BLaER1 treated with 17β-estradiol and CSF1 and Interleukin-3, amounts not matched to agents 10 nM and 100 nM (cell line): Measurements from ENCODE around the gene FADD.
A peak's percentile ranks its signal among the peaks of the same experiment; 100 is the strongest.

Source experiments
- H3K27ac ChIP-seq, 11 experiments: shearing (Covaris generic); formaldehyde crosslinking; 2 replicates each; pipeline ENCODE4 v1.8.1; 2022
- H3K27me3 ChIP-seq, 11 experiments: shearing (Covaris generic); formaldehyde crosslinking; 2 replicates each; pipeline ENCODE4 v1.8.1; 2022
- H3K36me3 ChIP-seq, 11 experiments: shearing (Covaris generic); formaldehyde crosslinking; 2 replicates each; pipeline ENCODE4 v1.8.1; 2022
- H3K4me1 ChIP-seq, 10 experiments: shearing (Covaris generic); formaldehyde crosslinking; 2 replicates each; pipeline ENCODE4 v1.8.1; 2022
- H3K4me2 ChIP-seq, 11 experiments: shearing (Covaris generic); formaldehyde crosslinking; 2 replicates each; pipeline ENCODE4 v1.8.1; 2022
- H3K4me3 ChIP-seq, 10 experiments: shearing (Covaris generic); formaldehyde crosslinking; 2 replicates each; pipeline ENCODE4 v1.8.1; 2022
- H3K9ac ChIP-seq, 11 experiments: shearing (Covaris generic); formaldehyde crosslinking; 2 replicates each; pipeline ENCODE4 v1.8.1; 2022
- H3K9me3 ChIP-seq, 11 experiments: shearing (Covaris generic); formaldehyde crosslinking; replicated peaks in 1 of 11; 2 replicates each; pipeline ENCODE4 v1.8.1; 2022
- H4K20me1 ChIP-seq, 11 experiments: shearing (Covaris generic); formaldehyde crosslinking; 2 replicates each; pipeline ENCODE4 v1.8.1; 2022
- Cebpa-rat ChIP-seq, 11 experiments: shearing (Covaris generic); IDR thresholded peaks; 2 replicates each; pipeline ENCODE4 v1.8.1; 2022

FADD gene

DNA sequence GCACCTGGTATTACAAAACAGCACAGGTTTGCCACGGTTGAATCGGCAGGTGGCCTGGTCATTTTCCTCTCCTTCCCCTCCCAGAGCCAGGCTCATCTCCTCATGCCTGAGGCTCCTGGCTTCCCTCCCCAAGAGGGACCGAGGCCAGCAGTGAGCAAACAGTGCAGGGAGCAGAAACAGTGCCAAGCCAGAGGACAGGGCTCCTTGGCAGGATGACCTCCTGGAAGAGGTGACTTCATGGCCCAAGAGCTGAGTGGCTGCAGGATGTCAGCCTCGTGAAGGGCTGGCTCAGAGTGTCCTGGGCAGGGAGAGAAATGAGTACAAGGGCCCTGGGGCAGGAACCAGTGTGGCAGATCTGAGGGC is 44.6 kb downstream of the FADD start:
- Histone ChIP-seq H3K36me3 (no peaks in the 10 kb centered on the region), H3K27me3 (no peaks in the 10 kb centered on the region), H3K9me3 (peaks cover 0 to 9% (median 0%) of the 10 kb centered on the region in 11 experiments; a peak in 3 of 22 replicates), H3K9ac (no peak overlapping the region), H3K4me2 (peak overlapping the region in 3 of 11 experiments; percentile 11 to 31 (median 11); a peak in 1 of 22 replicates), H4K20me1 (no peaks in the 10 kb centered on the region), H3K27ac (no peak overlapping the region), H3K4me1 (peaks cover 0 to 9% (median 5%) of the 10 kb centered on the region in 10 experiments; a peak in 13 of 20 replicates), H3K4me3 (no peak overlapping the region)
- no peak for TF ChIP-seq Cebpa-rat (IDR thresholded peaks at IDR 0.05)

DNA sequence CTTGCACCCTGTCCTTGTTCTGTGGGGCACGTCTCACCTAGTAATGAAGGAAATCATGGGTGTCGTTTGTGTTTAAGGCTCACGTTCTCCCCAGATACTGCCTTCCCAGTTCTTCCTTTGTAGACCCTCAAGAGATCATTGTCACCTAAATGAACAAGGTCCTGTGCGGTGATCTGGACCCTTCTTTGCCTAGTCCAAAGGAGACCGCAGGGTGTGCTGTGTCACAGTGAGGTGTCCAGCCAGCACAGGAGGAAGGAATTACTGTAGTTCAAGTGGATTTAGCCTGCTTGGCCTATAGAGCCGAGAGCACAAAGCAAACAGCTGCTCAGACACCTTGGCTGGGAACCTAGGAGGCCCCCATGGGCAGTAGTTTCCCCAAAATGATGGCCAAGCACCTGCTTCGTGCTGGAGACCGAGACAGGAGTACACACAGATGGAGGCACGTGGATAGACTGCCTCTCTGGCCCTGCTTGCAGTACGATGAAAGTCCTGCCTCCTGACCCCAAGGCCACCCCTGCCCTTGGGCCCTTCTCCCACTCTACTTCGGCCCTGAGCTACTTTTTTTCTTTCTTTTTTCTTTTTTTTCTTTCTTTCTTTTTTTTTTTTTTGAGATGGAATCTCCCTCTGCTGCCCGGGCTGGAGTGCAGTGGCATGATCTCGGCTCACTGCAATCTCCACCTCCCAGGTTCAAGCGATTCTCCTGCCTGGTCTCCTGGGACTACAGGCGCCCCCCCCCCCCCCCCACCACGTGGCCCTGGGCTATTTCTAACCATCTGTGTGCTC is 48.0 kb downstream of the FADD start:
- Histone ChIP-seq H3K9ac (no peak overlapping the region), H3K4me3 (no peak overlapping the region), H3K9me3 (peaks cover 0 to 9% (median 0%) of the 10 kb centered on the region in 11 experiments; a peak in 3 of 22 replicates), H3K27me3 (no peaks in the 10 kb centered on the region), H4K20me1 (no peaks in the 10 kb centered on the region), H3K4me2 (peak overlapping the region in 3 of 11 experiments; percentile 2 to 51 (median 42); a peak in 2 of 22 replicates), H3K4me1 (peaks cover 0 to 16% (median 10%) of the 10 kb centered on the region in 10 experiments; a peak in 14 of 20 replicates), H3K36me3 (no peaks in the 10 kb centered on the region), H3K27ac (no peak overlapping the region)
- no peak for TF ChIP-seq Cebpa-rat (IDR thresholded peaks at IDR 0.05)

GRCh38 chr11:70251659-70252321 is 48.7 kb downstream of the FADD start:
- peaks cover 0 to 16% (median 10%) of the 10 kb centered on the region in 10 experiments; a peak in 14 of 20 replicates for H3K4me1 ChIP-seq
- peaks cover 0 to 7% (median 0%) of the 10 kb centered on the region in 11 experiments; a peak in 3 of 22 replicates for H3K9me3 ChIP-seq
- no peak overlapping the region for H3K27ac ChIP-seq
- H3K27me3 ChIP-seq: no peaks in the 10 kb centered on the region
- no peak overlapping the region for H3K4me3 ChIP-seq
- no peaks in the 10 kb centered on the region for H4K20me1 ChIP-seq
- no peak for TF ChIP-seq Cebpa-rat (IDR thresholded peaks at IDR 0.05)
- peak overlapping the region in 6 of 11 experiments; percentile 2 to 51 (median 30); a peak in 6 of 22 replicates for H3K4me2 ChIP-seq
- H3K36me3 ChIP-seq: no peaks in the 10 kb centered on the region
- no peak overlapping the region for H3K9ac ChIP-seq

- Histone ChIP-seq H3K36me3 (no peaks in the 10 kb centered on the region), H3K9ac (no peak overlapping the region), H4K20me1 (no peaks in the 10 kb centered on the region), H3K27ac (no peak overlapping the region), H3K9me3 (no peaks in the 10 kb centered on the region), H3K4me1 (peaks cover 0 to 16% (median 10%) of the 10 kb centered on the region in 10 experiments; a peak in 14 of 20 replicates), H3K27me3 (no peaks in the 10 kb centered on the region), H3K4me2 (peak overlapping the region in 8 of 11 experiments; percentile 32 to 69 (median 56); a peak in 16 of 22 replicates), H3K4me3 (no peak overlapping the region)
- TF ChIP-seq Cebpa-rat (IDR thresholded peaks at IDR 0.05): no peak
Observed at GRCh38 chr11:70252844-70253243, 49.7 kb downstream of the FADD start.

GRCh38 chr11:70255477-70256116 is 52.5 kb downstream of the FADD start:
- Histone ChIP-seq H3K9ac (no peak overlapping the region), H4K20me1 (no peaks in the 10 kb centered on the region), H3K4me1 (peaks cover 0 to 16% (median 10%) of the 10 kb centered on the region in 10 experiments; a peak in 14 of 20 replicates), H3K36me3 (no peaks in the 10 kb centered on the region), H3K27ac (no peak overlapping the region), H3K4me2 (no peak overlapping the region), H3K9me3 (no peaks in the 10 kb centered on the region), H3K27me3 (no peaks in the 10 kb centered on the region), H3K4me3 (no peak overlapping the region)
- TF ChIP-seq Cebpa-rat (IDR thresholded peaks at IDR 0.05): no peak
